ENCODE results near the gene UNC79. TPM values are rescaled to one million over a fixed set of nuclear protein-coding genes. Genes with fewer than 3 reads are reported as not detected.

The UNC79 gene
- polyA plus RNA-seq, 3 donors = 0.01 to 0.02 TPM; not detected in 1

GRCh38 chr14:93643127-93643526 lies 212.4 kb downstream of the UNC79 start:
- H3K4me3 ChIP-seq (replicated peaks in 1 of 3; ENCODE audit: low read depth in 2 of 3, low read length in 3 of 3) = no peak overlapping the region
- no peaks in the 10 kb centered on the region for H3K79me2 ChIP-seq (ENCODE audit: insufficient read depth, low read length)
- no peaks in the 10 kb centered on the region for H3K4me1 ChIP-seq (ENCODE audit: control insufficient read depth in 1 of 2, insufficient read depth in 2 of 2, low read length in 2 of 2)
- H3K9ac ChIP-seq (ENCODE audit: insufficient read depth, low read length, poor library complexity, severe bottlenecking) = no peak overlapping the region
- peaks cover 0 to 4% (median 0%) of the 10 kb centered on the region in 7 donors for H3K9me3 Mint-ChIP-seq
- no peaks in the 10 kb centered on the region for H3K36me3 Mint-ChIP-seq
- H3K4me1 Mint-ChIP-seq = no peaks in the 10 kb centered on the region
- no peaks in the 10 kb centered on the region for H4K20me1 ChIP-seq (ENCODE audit: insufficient read depth, low read length)
- no peak overlapping the region for H3K4me2 ChIP-seq (replicated peaks; ENCODE audit: extremely low read depth, low read length, poor library complexity, severe bottlenecking)
- H3K9me3 ChIP-seq (replicated peaks in 1 of 2; ENCODE audit: control insufficient read depth in 1 of 2, insufficient read depth in 1 of 2, low read length in 2 of 2) = no peaks in the 10 kb centered on the region
- H3K27ac Mint-ChIP-seq = no peak overlapping the region
- no peaks in the 10 kb centered on the region for H3K36me3 ChIP-seq (replicated peaks in 1 of 2; ENCODE audit: control insufficient read depth in 1 of 2, insufficient read depth in 2 of 2, low read length in 2 of 2)
- H2AFZ ChIP-seq (ENCODE audit: insufficient read depth, low read depth, low read length, poor library complexity, severe bottlenecking) = no peak overlapping the region
- peaks cover 8 to 24% (median 14%) of the 10 kb centered on the region in 3 donors for H3K27me3 Mint-ChIP-seq (ENCODE audit: low read depth in 3 of 3)
- TF ChIP-seq, protein P1, sequence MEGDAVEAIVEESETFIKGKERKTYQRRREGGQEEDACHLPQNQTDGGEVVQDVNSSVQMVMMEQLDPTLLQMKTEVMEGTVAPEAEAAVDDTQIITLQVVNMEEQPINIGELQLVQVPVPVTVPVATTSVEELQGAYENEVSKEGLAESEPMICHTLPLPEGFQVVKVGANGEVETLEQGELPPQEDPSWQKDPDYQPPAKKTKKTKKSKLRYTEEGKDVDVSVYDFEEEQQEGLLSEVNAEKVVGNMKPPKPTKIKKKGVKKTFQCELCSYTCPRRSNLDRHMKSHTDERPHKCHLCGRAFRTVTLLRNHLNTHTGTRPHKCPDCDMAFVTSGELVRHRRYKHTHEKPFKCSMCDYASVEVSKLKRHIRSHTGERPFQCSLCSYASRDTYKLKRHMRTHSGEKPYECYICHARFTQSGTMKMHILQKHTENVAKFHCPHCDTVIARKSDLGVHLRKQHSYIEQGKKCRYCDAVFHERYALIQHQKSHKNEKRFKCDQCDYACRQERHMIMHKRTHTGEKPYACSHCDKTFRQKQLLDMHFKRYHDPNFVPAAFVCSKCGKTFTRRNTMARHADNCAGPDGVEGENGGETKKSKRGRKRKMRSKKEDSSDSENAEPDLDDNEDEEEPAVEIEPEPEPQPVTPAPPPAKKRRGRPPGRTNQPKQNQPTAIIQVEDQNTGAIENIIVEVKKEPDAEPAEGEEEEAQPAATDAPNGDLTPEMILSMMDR (IDR thresholded peaks at IDR 0.05) = no peak
- DNase-seq = no peak
- no peak overlapping the region for H3K27ac ChIP-seq (ENCODE audit: low read depth in 1 of 2, low read length in 2 of 2)
- WGBS (ENCODE audit: insufficient coverage) = 93% methylated on average over 1 of the region's 3 CpGs
- peaks cover 16 to 24% of the 10 kb centered on the region in 2 donors for H3K27me3 ChIP-seq (ENCODE audit: control insufficient read depth in 2 of 2, insufficient read depth in 2 of 2, low read length in 2 of 2)
- no peak overlapping the region for H3K4me3 Mint-ChIP-seq
- intact Hi-C loops (cut with micrococcal nuclease) = no loop called here

DNA sequence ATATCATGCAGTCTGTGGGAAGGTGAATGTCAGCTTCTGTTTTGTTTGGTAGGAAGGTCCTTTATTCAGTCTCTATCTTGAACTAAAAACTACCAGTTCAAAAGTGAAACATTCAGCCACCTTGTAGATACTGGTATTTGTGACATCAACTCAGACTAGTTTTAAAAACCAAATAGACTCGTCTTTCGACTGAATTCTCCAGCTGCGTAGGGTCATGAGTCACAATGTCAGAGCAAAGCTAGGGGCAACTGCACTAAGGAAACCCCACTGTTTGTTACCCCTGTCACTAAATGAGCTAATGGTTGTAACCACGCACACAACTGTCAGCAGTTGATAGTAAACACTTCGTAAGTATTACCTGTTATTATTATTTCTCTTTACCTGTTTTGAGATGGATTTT lies 212.9 kb downstream of the UNC79 start:
- Histone ChIP-seq H3K4me2 (replicated peaks; ENCODE audit: extremely low read depth, low read length, poor library complexity, severe bottlenecking) (no peak overlapping the region), H3K4me1 (ENCODE audit: control insufficient read depth in 1 of 2, insufficient read depth in 2 of 2, low read length in 2 of 2) (no peaks in the 10 kb centered on the region), H3K4me3 (replicated peaks in 1 of 3; ENCODE audit: low read depth in 2 of 3, low read length in 3 of 3) (no peak overlapping the region), H4K20me1 (ENCODE audit: insufficient read depth, low read length) (no peaks in the 10 kb centered on the region), H3K9me3 (replicated peaks in 1 of 2; ENCODE audit: control insufficient read depth in 1 of 2, insufficient read depth in 1 of 2, low read length in 2 of 2) (no peaks in the 10 kb centered on the region), H3K27ac (ENCODE audit: low read depth in 1 of 2, low read length in 2 of 2) (no peak overlapping the region), H2AFZ (ENCODE audit: insufficient read depth, low read depth, low read length, poor library complexity, severe bottlenecking) (no peak overlapping the region), H3K36me3 (replicated peaks in 1 of 2; ENCODE audit: control insufficient read depth in 1 of 2, insufficient read depth in 2 of 2, low read length in 2 of 2) (no peaks in the 10 kb centered on the region), H3K79me2 (ENCODE audit: insufficient read depth, low read length) (no peaks in the 10 kb centered on the region), H3K9ac (ENCODE audit: insufficient read depth, low read length, poor library complexity, severe bottlenecking) (no peak overlapping the region), H3K27me3 (ENCODE audit: control insufficient read depth in 2 of 2, insufficient read depth in 2 of 2, low read length in 2 of 2) (peaks cover 12 to 21% of the 10 kb centered on the region in 2 donors)
- Mint-ChIP-seq H3K36me3 (no peaks in the 10 kb centered on the region), H3K9me3 (peaks cover 0 to 4% (median 0%) of the 10 kb centered on the region in 7 donors), H3K4me1 (no peaks in the 10 kb centered on the region), H3K4me3 (no peak overlapping the region), H3K27me3 (ENCODE audit: low read depth in 3 of 3) (peaks cover 9 to 22% (median 16%) of the 10 kb centered on the region in 3 donors), H3K27ac (no peak overlapping the region)
- no peak for DNase-seq
- no CpG with 5 or more reads among the region's 5 CpGs for WGBS (ENCODE audit: insufficient coverage)
- TF ChIP-seq, protein P1 (IDR thresholded peaks at IDR 0.05) = no peak
- intact Hi-C loops (cut with micrococcal nuclease) = no loop called here

All from CD14-positive monocyte (primary cell).